Activated naive CD8-positive, alpha-beta T cell treated with anti-CD3 and anti-CD28 coated beads, Interleukin-2, amount 50 U/mL, for 16 hours (primary cell): ENCODE data around the gene CNPY3.

ENCODE experiments used
- DNase-seq: peaks from one replicate; pipeline ENCODE4 v3.0.0-alpha.2; 2020; ENCODE audit warnings: low read depth, low spot score

Gene CNPY3

DNA sequence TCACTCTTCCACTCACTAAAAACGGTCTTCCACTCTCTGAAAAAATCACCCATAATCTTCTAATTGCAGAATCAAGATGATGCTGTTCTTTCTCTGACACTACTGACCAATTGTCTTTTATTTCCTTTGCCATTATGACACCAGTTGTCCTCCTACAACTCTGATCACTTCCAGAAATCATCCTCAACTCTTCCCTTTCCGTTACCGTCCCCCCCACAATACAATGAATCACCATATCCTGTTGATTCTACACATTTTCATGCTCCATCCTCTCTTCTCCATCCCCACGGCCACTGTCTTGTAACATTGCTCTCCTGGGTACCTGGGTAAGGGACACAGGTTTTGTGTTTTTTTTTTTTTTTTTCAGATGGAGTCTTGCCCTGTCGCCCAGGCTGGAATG lies 52.6 kb downstream of the CNPY3 start:
- no peak for DNase-seq

DNA sequence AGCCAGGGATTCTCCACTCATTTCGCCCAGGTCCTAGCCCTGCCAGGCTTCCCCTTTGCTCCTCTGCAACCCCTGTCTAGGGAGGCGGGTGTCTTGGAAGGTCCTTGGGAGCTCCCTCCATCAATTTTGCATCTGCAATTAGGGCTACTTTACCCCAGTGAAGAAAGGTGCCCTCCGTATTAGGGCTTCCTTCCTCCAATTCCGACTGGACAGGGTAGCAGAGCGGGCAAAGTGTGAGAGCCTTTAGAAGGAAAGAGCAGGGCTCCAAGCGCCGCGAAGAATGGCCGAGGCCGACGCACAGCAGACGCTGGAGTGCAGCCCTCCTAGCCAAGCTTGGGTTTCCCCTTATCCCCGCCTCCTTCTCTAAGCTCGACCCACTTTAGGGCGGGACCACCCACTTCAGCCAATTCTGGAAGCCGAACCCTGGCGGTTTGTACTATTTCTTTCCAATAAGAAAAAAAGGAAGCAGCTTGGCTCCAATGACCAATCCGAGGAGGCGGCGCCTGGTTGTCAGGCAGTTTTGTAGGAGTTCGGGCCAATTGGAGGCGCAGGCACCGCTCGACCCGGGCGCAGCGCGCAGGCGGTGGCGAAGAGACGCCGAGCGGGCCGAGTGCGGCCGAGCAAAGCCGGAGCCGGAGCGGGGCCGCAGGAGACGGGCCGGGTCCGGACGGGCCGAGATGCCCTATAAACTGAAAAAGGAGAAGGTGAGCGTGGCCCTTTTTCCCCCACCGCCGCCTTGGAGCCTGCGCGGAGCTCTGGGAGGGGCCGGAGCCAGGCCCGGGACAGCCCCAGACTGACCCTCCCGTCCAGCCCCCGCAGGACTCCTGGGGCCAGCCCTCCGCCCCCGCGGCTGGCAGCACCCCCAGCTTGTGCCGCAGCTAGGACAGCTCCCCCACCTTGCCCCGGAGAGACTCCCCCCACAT lies 55.0 kb downstream of the CNPY3 start, which contains the start of gene PPP2R5D:
Gene PPP2R5D (plus strand): TSS at position 570 of the 923 bp plus-strand sequence. CDS start 108 bp downstream, at position 678.
- peak; percentile 96 for DNase-seq

DNA sequence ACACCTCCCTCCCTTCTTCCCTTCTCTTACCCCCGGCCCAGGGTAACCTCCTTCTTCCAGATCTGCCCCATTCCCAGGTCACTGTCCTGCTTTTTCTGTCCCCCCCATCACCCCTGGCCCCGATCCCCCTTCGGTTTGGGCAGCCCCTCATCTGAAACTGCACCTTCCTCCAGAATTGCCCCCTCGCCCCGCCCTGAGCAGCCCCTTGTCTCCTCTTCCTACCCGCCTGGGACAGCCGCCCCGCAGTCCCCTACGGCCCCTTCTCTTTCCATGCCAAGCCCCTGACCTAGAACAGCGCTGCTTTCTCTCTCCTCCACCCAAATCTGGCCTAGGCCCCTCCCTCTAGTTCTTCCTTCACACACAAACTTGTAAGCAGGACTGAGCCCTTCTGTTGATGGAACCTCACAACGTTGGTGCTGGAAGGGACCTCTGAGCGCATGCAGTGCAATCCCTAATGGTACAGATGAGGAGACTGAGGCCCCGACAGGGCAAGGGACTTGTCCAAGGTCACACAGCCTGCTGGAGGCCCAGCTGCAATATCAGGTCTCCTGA lies 55.7 kb downstream of the CNPY3 start:
- no peak for DNase-seq

DNA sequence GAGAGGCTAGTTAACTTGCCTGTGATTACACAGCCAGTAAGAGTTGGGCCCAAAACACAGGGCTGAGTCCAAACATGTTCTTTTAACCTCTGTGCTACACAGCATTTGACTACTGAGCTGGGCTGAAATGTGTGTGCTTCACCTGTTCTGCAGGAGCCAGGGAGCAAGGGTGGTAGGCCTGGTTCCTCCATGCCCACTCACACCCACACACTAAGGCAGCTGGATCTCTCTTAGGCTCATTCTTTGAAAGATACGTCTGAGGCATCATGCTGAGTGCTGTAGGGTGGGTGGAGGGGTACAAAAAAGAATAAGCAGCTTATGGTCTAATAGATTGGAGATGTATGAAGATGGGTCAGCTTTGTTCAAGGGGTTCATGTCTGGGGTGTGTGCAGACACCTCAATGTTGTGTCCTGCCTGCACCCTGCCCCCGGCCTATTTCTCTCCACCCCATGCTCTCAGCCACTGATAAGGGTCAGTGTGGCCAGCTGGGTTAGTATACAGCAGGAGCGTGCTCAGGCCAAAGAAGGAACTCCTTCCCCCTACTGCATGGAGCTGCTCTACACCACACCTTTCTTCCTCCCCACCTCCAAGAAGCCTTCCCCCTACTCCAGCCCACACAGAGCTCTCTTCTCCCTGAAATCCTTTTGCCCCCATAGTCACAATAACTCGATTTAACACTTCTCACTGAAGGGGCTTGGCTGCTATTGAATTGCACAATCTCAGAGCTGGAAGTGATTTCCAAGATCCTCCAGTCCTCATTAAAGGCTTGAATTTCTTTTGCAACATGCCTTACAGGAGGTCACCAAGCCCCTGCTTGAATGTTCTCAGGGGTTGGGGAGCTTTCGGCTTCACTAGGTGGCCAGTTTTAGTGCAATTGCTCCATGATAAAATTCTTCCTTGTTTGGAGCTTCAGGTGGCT lies 58.5 kb downstream of the CNPY3 start:
- DNase-seq, result no peak

DNA sequence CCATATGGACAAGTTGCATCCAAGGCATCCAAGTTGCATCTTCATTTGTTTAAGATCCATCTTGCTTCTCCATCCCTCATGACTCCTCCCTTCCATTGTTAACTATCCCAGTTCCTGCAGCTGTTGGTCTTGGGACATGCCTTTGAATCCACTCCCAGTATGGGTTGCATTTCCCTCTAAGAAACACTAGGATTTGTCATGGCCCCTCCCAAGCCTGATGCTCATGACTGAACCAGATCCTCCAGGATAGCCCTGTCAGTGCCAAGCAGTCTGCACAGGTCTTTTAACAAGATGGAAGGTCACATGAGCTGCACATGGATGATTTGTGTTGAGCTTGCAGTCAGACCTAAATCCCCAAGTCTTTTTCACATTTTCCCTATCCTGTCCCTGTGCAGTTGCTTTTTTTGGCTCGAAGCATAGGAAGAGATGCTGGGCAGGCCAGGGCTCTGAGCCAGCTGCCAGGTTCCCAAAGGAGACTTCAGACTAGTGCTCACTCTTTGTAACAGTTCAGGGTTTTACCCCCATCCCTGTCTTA lies 59.3 kb downstream of the CNPY3 start:
- no peak for DNase-seq
